ENCODE measurements around the gene XPR1. TPM values are rescaled to one million over a fixed set of nuclear protein-coding genes. Genes with fewer than 3 reads are reported as not detected.

XPR1 gene
- total RNA-seq, 2 experiments from 2014 or later = 15.0 to 20.0 TPM

DNA sequence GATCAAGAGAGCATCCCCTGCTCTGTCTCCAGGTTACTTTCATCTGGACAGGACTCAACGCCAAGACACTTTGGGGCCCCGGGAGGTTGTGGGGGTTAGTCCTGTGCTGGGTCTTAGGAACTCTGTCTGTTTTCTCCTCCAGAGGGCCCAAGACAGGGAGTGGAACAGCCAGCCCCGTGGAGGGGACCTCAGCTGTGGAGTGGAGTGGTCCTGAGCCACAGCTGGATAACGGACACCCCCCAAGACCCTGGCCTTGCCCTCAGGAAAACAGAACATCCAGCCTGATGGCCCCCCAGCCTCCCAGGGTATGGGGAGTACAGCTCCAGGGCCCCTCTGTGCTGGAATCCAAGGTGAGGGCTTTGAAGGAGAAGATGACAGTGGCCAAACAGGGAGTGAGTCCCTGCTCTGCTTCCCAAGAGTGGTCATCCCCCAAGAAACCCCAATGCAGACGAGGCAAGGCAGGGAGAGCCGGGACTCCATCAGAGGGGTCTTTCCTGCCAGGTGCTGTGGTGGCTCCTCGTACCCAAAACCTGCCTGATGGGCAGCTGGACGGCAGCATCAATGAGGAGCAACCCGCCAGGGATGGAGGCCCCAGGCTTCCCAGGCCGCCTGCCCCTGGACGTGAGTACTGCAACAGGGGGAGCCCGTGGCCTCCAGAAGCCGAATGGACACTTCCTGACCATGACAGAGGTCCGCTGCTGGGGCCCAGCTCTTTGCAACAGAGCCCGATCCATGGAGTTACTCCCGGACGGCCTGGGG is 284.4 kb downstream of the XPR1 start:
- no peak overlapping the region for H3K27ac Mint-ChIP-seq
- H3K4me1 Mint-ChIP-seq = peaks cover 3% of the 10 kb centered on the region
- H3K36me3 Mint-ChIP-seq = no peaks in the 10 kb centered on the region
- peaks cover 32% of the 10 kb centered on the region for H3K27me3 Mint-ChIP-seq
- no peak for DNase-seq
- no peak overlapping the region for H3K4me3 Mint-ChIP-seq
- no peaks in the 10 kb centered on the region for H3K9me3 Mint-ChIP-seq

GRCh38 chr1:180916771-180917170 is 284.9 kb downstream of the XPR1 start:
- Mint-ChIP-seq H3K36me3 (no peaks in the 10 kb centered on the region), H3K27ac (no peak overlapping the region), H3K4me1 (peaks cover 3% of the 10 kb centered on the region), H3K9me3 (no peaks in the 10 kb centered on the region), H3K27me3 (peaks cover 26% of the 10 kb centered on the region), H3K4me3 (no peak overlapping the region)
- no peak for DNase-seq

DNA sequence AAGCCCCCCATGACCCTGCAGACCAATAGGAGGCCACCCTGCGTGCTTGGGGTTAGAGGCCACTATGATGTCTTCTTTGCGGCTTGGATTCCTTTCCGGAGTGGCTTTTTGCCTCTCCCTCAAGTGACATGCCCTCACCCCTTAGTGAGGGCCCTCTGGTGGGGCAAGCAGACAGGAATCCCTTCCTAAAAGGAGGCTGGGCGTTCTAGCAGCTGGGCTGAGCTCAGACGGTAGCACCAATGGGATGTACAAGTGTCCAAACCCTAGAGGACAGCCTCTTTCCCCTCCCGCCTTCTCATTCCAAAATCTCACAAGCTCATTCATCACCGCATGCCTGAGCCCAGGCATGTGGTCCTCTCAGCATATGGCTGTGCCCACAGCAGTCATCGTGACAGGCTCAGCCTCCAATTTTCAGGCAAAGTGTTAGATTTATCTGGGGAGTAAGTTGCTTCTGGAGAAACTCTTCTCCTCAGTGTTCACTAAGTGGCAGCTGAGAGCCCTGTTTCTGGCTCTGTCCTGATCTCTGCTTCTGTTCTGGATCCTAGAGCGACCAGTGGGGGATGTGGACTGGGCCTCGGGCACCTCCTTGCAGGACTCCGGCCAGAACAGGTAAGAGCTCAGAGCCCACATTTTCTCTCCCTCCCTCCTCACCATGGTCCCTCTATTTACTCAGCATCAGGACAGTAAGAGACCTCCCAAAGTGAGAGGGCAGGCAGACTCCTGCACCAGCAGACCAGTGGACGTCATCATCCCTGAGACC is 285.7 kb downstream of the XPR1 start:
- peaks cover 3% of the 10 kb centered on the region for H3K4me1 Mint-ChIP-seq
- DNase-seq = no peak
- H3K27me3 Mint-ChIP-seq = peaks cover 22% of the 10 kb centered on the region
- no peaks in the 10 kb centered on the region for H3K9me3 Mint-ChIP-seq
- no peak overlapping the region for H3K4me3 Mint-ChIP-seq
- no peak overlapping the region for H3K27ac Mint-ChIP-seq
- no peaks in the 10 kb centered on the region for H3K36me3 Mint-ChIP-seq

DNA sequence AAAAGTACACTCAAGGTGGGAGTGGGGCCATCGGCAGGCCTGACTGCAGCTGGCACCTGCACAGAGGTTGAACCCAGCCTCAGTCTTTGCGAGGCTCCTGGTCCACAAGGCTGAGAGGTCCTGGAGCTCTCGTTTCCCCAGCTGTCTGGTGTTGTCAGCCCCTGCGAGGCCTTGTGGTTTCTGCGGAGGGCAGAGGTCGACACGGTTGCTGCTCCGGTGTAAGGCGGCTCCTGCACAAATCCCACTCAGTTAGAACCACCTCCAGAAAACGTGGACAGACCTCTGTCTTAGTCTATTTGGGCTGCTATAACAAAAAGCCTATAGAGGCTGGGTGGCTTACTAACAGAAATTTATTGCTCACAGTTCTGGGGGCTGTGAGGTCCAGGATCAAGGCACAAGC is 286.7 kb downstream of the XPR1 start:
- Mint-ChIP-seq H3K27me3 (peaks cover 19% of the 10 kb centered on the region), H3K4me3 (no peak overlapping the region), H3K9me3 (no peaks in the 10 kb centered on the region), H3K4me1 (peaks cover 1% of the 10 kb centered on the region), H3K27ac (no peak overlapping the region), H3K36me3 (no peaks in the 10 kb centered on the region)
- no peak for DNase-seq

DNA sequence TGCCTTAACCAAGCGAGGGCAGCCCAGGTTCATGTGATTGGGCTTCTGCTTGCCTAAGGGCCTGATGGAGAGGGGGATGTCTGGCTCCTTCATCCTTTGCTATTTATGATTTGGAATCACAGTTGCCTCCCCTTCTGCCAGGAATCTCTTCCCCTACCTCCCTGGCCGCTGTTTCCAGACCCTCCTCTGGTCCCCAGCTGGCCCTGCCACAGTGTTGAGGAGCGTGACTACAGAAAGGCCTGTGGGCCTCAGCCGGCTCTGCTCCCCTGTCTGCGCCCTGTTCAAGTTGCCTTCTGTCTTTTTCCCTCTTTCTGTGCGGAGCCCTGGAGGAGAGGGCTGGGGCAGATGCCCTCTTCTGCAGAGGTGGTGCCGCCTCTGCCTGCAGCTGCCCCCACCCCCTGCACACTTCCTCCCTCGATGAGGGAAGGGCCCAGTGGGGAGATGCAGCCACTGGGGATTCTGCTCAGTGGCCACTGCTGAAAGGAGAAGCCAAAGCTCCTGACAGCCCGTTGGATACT is 287.4 kb downstream of the XPR1 start:
- Mint-ChIP-seq H3K27me3 (peaks cover 15% of the 10 kb centered on the region), H3K9me3 (no peaks in the 10 kb centered on the region), H3K4me3 (no peak overlapping the region), H3K4me1 (no peaks in the 10 kb centered on the region), H3K36me3 (no peaks in the 10 kb centered on the region), H3K27ac (no peak overlapping the region)
- no peak for DNase-seq

- Mint-ChIP-seq H3K9me3 (no peaks in the 10 kb centered on the region), H3K4me1 (no peaks in the 10 kb centered on the region), H3K27me3 (peaks cover 12% of the 10 kb centered on the region), H3K36me3 (no peaks in the 10 kb centered on the region), H3K27ac (no peak overlapping the region), H3K4me3 (no peak overlapping the region)
- DNase-seq = no peak
These were observed 288.4 kb downstream of the XPR1 start for GRCh38 chr1:180920193-180920592.

GRCh38 chr1:180920702-180921101 is 288.9 kb downstream of the XPR1 start:
- no peak for DNase-seq
- peaks cover 12% of the 10 kb centered on the region for H3K27me3 Mint-ChIP-seq
- no peak overlapping the region for H3K4me3 Mint-ChIP-seq
- H3K4me1 Mint-ChIP-seq = no peaks in the 10 kb centered on the region
- H3K36me3 Mint-ChIP-seq = no peaks in the 10 kb centered on the region
- H3K9me3 Mint-ChIP-seq = no peaks in the 10 kb centered on the region
- H3K27ac Mint-ChIP-seq = no peak overlapping the region

DNA sequence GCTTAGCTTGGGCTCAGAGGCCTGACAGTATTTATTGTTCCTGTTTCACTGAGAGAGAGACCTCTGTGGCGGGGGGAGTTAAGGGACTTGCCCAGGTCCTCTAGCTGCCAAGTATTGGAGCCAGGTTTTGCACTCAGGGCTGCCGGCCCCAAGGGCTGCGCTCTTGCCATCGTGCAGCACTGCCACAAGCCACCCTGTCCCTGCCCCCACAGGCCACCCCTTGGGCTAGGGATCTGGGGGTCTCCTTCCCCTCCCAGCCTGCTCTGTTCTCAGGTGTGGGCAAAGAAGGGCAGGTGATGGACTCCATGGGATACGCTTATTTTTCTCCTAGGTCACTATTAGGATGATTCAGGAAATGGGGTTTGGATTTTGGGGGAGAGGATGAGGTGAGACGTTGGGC is 289.6 kb downstream of the XPR1 start:
- Mint-ChIP-seq H3K9me3 (no peaks in the 10 kb centered on the region), H3K27me3 (peaks cover 12% of the 10 kb centered on the region), H3K27ac (no peak overlapping the region), H3K4me1 (no peaks in the 10 kb centered on the region), H3K4me3 (no peak overlapping the region), H3K36me3 (no peaks in the 10 kb centered on the region)
- DNase-seq = no peak

DNA sequence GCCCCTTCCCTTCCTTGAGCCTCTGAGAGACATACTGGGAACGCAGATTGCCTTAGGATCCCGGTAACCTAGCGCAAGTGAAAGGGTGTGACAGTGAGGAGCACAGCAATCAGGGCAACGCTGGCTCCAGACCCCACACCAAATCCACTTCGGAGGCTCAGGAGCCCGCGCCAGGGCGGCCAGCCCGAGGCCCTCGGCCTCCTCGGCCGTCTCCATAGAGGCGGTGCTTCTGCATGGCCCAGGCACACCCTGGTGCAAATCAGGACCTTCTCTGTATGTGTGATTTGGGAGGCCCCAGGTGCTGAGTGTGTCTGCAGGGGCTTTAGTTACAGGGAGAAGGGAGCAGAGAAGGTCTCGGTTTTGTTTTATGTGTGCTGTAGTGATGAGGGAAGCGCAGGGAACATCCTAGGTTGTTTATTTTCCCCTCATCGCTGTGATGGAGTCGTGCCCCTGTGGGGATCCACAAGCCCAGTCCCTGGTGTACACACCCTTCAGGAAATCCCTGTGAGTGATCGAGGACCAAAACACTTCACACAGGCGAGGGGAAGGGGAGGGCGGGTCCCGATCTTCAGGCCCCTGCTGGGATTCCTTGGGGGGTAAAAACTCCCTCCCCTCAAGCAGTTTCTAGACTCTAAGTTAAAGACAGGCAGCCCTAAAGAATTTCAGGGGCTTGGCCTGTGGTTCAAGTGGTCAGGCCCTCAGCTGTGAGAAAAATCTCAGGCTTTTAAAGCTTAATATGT is 290.2 kb downstream of the XPR1 start:
- Mint-ChIP-seq H3K36me3 (no peaks in the 10 kb centered on the region), H3K4me3 (no peak overlapping the region), H3K9me3 (no peaks in the 10 kb centered on the region), H3K4me1 (no peaks in the 10 kb centered on the region), H3K27ac (no peak overlapping the region), H3K27me3 (peaks cover 12% of the 10 kb centered on the region)
- no peak for DNase-seq

- no peaks in the 10 kb centered on the region for H3K36me3 Mint-ChIP-seq
These were observed 290.8 kb downstream of the XPR1 start for GRCh38 chr1:180922631-180923015.

GRCh38 chr1:180923021-180923841 is 291.4 kb downstream of the XPR1 start:
- Mint-ChIP-seq H3K36me3 (no peaks in the 10 kb centered on the region), H3K4me3 (no peak overlapping the region), H3K27me3 (peaks cover 12% of the 10 kb centered on the region), H3K4me1 (no peaks in the 10 kb centered on the region), H3K27ac (no peak overlapping the region), H3K9me3 (no peaks in the 10 kb centered on the region)
- no peak for DNase-seq

More at GRCh38 chr1:180922631-180923015, 290.8 kb downstream of the XPR1 start:
- no peak for DNase-seq
- Mint-ChIP-seq H3K27me3 (peaks cover 12% of the 10 kb centered on the region), H3K9me3 (no peaks in the 10 kb centered on the region), H3K4me1 (no peaks in the 10 kb centered on the region), H3K27ac (no peak overlapping the region), H3K4me3 (no peak overlapping the region)

GRCh38 chr1:180923887-180924286 is 292.1 kb downstream of the XPR1 start:
- DNase-seq = no peak
- Mint-ChIP-seq H3K36me3 (no peaks in the 10 kb centered on the region), H3K9me3 (no peaks in the 10 kb centered on the region)

DNA sequence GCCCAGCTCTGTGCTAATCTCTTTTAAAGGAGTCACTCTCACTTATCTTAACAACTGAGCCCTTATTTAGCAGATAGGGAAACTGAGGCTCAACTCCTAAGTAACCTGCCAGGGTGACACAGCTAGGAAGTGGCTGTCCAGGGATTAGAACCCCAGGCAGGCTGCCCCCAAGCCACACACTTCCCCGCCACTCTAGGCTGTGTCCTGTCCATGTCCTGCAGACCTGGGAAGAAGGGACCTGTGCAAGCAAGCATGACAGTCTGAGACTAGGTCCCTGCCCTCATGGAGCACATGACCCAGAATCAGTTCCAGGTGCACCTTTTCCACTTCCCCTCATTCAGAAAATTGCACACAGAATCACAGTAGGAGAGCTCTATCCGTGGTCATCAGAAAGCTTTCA is 293.1 kb downstream of the XPR1 start:
- H3K4me1 Mint-ChIP-seq = no peaks in the 10 kb centered on the region
- H3K9me3 Mint-ChIP-seq = no peaks in the 10 kb centered on the region
- no peaks in the 10 kb centered on the region for H3K36me3 Mint-ChIP-seq
- peaks cover 12% of the 10 kb centered on the region for H3K27me3 Mint-ChIP-seq
- DNase-seq = no peak
- no peak overlapping the region for H3K4me3 Mint-ChIP-seq
- no peak overlapping the region for H3K27ac Mint-ChIP-seq

More at GRCh38 chr1:180923887-180924286, 292.1 kb downstream of the XPR1 start:
- Mint-ChIP-seq H3K27me3 (peaks cover 12% of the 10 kb centered on the region), H3K4me3 (no peak overlapping the region), H3K27ac (no peak overlapping the region), H3K4me1 (no peaks in the 10 kb centered on the region)

DNA sequence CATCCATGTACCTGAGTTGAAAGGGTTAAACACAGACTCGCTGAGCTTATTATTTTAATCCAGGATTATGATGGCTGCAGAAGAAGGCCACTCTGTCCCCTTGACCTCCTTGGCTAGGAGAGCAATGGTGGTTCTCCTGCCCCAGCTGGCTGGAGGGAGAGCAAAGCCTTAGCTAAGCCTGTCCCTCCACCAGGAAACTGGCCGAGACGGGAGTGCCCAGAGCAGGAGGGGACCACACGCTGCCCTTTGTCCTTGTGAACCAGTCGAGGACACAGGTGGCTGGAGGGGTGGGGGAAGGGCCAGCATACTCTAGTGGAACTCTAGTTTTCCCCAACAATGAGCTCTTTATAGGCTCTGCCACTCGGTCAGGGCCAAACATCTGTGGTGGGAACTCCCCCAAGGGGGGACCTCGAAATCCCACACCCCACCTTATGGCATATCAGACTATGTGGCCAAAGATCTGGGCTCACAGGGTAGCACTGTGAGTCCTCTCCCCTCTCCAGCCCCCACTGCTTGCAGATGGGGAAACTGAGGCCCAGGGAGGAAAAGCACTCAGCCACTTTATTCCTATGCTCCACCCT is 293.7 kb downstream of the XPR1 start:
- H3K9me3 Mint-ChIP-seq = no peaks in the 10 kb centered on the region
- no peak overlapping the region for H3K27ac Mint-ChIP-seq
- H3K4me3 Mint-ChIP-seq = no peak overlapping the region
- H3K27me3 Mint-ChIP-seq = peaks cover 12% of the 10 kb centered on the region
- H3K4me1 Mint-ChIP-seq = no peaks in the 10 kb centered on the region
- no peaks in the 10 kb centered on the region for H3K36me3 Mint-ChIP-seq
- DNase-seq = no peak
